ENCODE data around the gene IL2RA.
A peak's percentile ranks its signal among the peaks of the same experiment; 100 is the strongest.

DNA sequence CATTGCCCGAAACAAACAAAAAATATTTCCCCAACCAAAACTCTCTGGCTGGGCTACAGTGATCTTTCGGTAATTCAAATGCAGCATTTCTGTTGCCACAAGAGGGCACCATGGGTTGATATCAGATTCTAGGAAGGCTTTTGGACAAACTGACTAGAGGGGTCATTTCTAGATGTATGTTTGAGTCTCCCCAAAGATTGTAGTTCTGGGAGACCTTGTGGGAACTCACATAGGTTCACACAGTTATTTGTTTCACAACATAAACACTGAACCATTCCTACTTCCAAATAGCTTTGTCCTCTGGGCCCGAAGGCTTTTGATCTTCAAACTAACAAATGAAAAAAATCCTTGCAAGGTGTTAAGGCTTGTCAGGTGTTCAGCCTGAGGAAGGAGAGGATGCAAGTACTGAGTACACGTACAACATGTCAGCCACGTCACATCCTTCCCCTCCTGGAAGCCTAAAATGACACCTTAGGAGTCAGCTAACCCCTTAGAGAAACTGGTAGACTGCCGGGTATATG lies 47.9 kb downstream of the IL2RA start:
- no peak for TF ChIP-seq EZH2 (IDR thresholded peaks at IDR 0.05; ENCODE audit: borderline replicate concordance, insufficient read depth, low read depth, low read length, poor library complexity, severe bottlenecking)
- TF ChIP-seq, protein P1, sequence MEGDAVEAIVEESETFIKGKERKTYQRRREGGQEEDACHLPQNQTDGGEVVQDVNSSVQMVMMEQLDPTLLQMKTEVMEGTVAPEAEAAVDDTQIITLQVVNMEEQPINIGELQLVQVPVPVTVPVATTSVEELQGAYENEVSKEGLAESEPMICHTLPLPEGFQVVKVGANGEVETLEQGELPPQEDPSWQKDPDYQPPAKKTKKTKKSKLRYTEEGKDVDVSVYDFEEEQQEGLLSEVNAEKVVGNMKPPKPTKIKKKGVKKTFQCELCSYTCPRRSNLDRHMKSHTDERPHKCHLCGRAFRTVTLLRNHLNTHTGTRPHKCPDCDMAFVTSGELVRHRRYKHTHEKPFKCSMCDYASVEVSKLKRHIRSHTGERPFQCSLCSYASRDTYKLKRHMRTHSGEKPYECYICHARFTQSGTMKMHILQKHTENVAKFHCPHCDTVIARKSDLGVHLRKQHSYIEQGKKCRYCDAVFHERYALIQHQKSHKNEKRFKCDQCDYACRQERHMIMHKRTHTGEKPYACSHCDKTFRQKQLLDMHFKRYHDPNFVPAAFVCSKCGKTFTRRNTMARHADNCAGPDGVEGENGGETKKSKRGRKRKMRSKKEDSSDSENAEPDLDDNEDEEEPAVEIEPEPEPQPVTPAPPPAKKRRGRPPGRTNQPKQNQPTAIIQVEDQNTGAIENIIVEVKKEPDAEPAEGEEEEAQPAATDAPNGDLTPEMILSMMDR (IDR thresholded peaks at IDR 0.05), result peak; percentile 86
